ENCODE measurements around the gene ERC2.

Gene ERC2

GRCh38 chr3:55598224-55598623, 870.0 kb downstream of the ERC2 start:
- Histone ChIP-seq H3K4me3 (ENCODE audit: low read length) (no peak overlapping the region), H3K4me1 (ENCODE audit: control insufficient read depth, insufficient read depth, low read length) (no peaks in the 10 kb centered on the region), H3K9ac (ENCODE audit: low read depth, low read length) (no peak overlapping the region)

GRCh38 chr3:55597641-55598040, 870.6 kb downstream of the ERC2 start:
- Histone ChIP-seq H3K9ac (ENCODE audit: low read depth, low read length) (no peak overlapping the region), H3K27me3 (ENCODE audit: control insufficient read depth, insufficient read depth, low read length) (peaks cover 15% of the 10 kb centered on the region), H3K4me1 (ENCODE audit: control insufficient read depth, insufficient read depth, low read length) (no peaks in the 10 kb centered on the region), H3K9me3 (replicated peaks; ENCODE audit: low read length) (no peaks in the 10 kb centered on the region), H3K36me3 (ENCODE audit: insufficient read depth, low read length) (no peaks in the 10 kb centered on the region), H3K4me2 (ENCODE audit: low read length) (no peak overlapping the region), H3K4me3 (ENCODE audit: low read length) (no peak overlapping the region)

More at GRCh38 chr3:55598224-55598623, 870.0 kb downstream of the ERC2 start:
- Histone ChIP-seq H3K4me2 (ENCODE audit: low read length) (no peak overlapping the region), H3K36me3 (ENCODE audit: insufficient read depth, low read length) (no peaks in the 10 kb centered on the region), H3K27me3 (ENCODE audit: control insufficient read depth, insufficient read depth, low read length) (peaks cover 15% of the 10 kb centered on the region), H3K9me3 (replicated peaks; ENCODE audit: low read length) (no peaks in the 10 kb centered on the region)

- Histone ChIP-seq H3K4me2 (ENCODE audit: low read length) (no peak overlapping the region), H3K27me3 (ENCODE audit: control insufficient read depth, insufficient read depth, low read length) (peaks cover 15% of the 10 kb centered on the region), H3K4me3 (ENCODE audit: low read length) (no peak overlapping the region), H3K9me3 (replicated peaks; ENCODE audit: low read length) (no peaks in the 10 kb centered on the region), H3K4me1 (ENCODE audit: control insufficient read depth, insufficient read depth, low read length) (no peaks in the 10 kb centered on the region), H3K36me3 (ENCODE audit: insufficient read depth, low read length) (no peaks in the 10 kb centered on the region), H3K9ac (ENCODE audit: low read depth, low read length) (no peak overlapping the region)
Measured at GRCh38 chr3:55596212-55596611, 872.1 kb downstream of the ERC2 start.

GRCh38 chr3:55595420-55595819, 872.8 kb downstream of the ERC2 start:
- Histone ChIP-seq H3K9ac (ENCODE audit: low read depth, low read length) (no peak overlapping the region), H3K36me3 (ENCODE audit: insufficient read depth, low read length) (no peaks in the 10 kb centered on the region), H3K9me3 (replicated peaks; ENCODE audit: low read length) (no peaks in the 10 kb centered on the region), H3K4me3 (ENCODE audit: low read length) (no peak overlapping the region), H3K27me3 (ENCODE audit: control insufficient read depth, insufficient read depth, low read length) (peaks cover 15% of the 10 kb centered on the region), H3K4me1 (ENCODE audit: control insufficient read depth, insufficient read depth, low read length) (no peaks in the 10 kb centered on the region), H3K4me2 (ENCODE audit: low read length) (no peak overlapping the region)

- Histone ChIP-seq H3K36me3 (ENCODE audit: insufficient read depth, low read length) (no peaks in the 10 kb centered on the region), H3K27me3 (ENCODE audit: control insufficient read depth, insufficient read depth, low read length) (peaks cover 9% of the 10 kb centered on the region), H3K9me3 (replicated peaks; ENCODE audit: low read length) (no peaks in the 10 kb centered on the region), H3K4me3 (ENCODE audit: low read length) (no peak overlapping the region), H3K4me1 (ENCODE audit: control insufficient read depth, insufficient read depth, low read length) (no peaks in the 10 kb centered on the region), H3K4me2 (ENCODE audit: low read length) (no peak overlapping the region), H3K9ac (ENCODE audit: low read depth, low read length) (no peak overlapping the region)
Measured at GRCh38 chr3:55592572-55592971, 875.7 kb downstream of the ERC2 start.

- Histone ChIP-seq H3K4me1 (ENCODE audit: control insufficient read depth, insufficient read depth, low read length) (no peaks in the 10 kb centered on the region), H3K4me2 (ENCODE audit: low read length) (no peak overlapping the region), H3K4me3 (ENCODE audit: low read length) (no peak overlapping the region), H3K27me3 (ENCODE audit: control insufficient read depth, insufficient read depth, low read length) (peaks cover 9% of the 10 kb centered on the region), H3K9ac (ENCODE audit: low read depth, low read length) (no peak overlapping the region), H3K9me3 (replicated peaks; ENCODE audit: low read length) (no peaks in the 10 kb centered on the region), H3K36me3 (ENCODE audit: insufficient read depth, low read length) (no peaks in the 10 kb centered on the region)
Measured at GRCh38 chr3:55591888-55592287, 876.4 kb downstream of the ERC2 start.

- H3K36me3 ChIP-seq (ENCODE audit: insufficient read depth, low read length), result no peaks in the 10 kb centered on the region
- H3K4me1 ChIP-seq (ENCODE audit: control insufficient read depth, insufficient read depth, low read length), result no peaks in the 10 kb centered on the region
- no peak overlapping the region for H3K4me2 ChIP-seq (ENCODE audit: low read length)
- H3K4me3 ChIP-seq (ENCODE audit: low read length), result no peak overlapping the region
- H3K9ac ChIP-seq (ENCODE audit: low read depth, low read length), result no peak overlapping the region
- H3K27me3 ChIP-seq (ENCODE audit: control insufficient read depth, insufficient read depth, low read length), result no peaks in the 10 kb centered on the region
- H3K9me3 ChIP-seq (replicated peaks; ENCODE audit: low read length), result no peaks in the 10 kb centered on the region
Measured at GRCh38 chr3:55588146-55588765, 880.0 kb downstream of the ERC2 start.

GRCh38 chr3:55585856-55586255, 882.4 kb downstream of the ERC2 start:
- no peak overlapping the region for H3K4me2 ChIP-seq (ENCODE audit: low read length)
- H3K36me3 ChIP-seq (ENCODE audit: insufficient read depth, low read length), result no peaks in the 10 kb centered on the region
- H3K4me3 ChIP-seq (ENCODE audit: low read length), result no peak overlapping the region
- H3K9ac ChIP-seq (ENCODE audit: low read depth, low read length), result no peak overlapping the region
- H3K27me3 ChIP-seq (ENCODE audit: control insufficient read depth, insufficient read depth, low read length), result peaks cover 8% of the 10 kb centered on the region
- no peaks in the 10 kb centered on the region for H3K4me1 ChIP-seq (ENCODE audit: control insufficient read depth, insufficient read depth, low read length)
- H3K9me3 ChIP-seq (replicated peaks; ENCODE audit: low read length), result no peaks in the 10 kb centered on the region

- Histone ChIP-seq H3K4me3 (ENCODE audit: low read length) (no peak overlapping the region), H3K9me3 (replicated peaks; ENCODE audit: low read length) (no peaks in the 10 kb centered on the region), H3K36me3 (ENCODE audit: insufficient read depth, low read length) (no peaks in the 10 kb centered on the region), H3K4me1 (ENCODE audit: control insufficient read depth, insufficient read depth, low read length) (no peaks in the 10 kb centered on the region), H3K9ac (ENCODE audit: low read depth, low read length) (no peak overlapping the region), H3K27me3 (ENCODE audit: control insufficient read depth, insufficient read depth, low read length) (peaks cover 16% of the 10 kb centered on the region), H3K4me2 (ENCODE audit: low read length) (no peak overlapping the region)
Measured at GRCh38 chr3:55584716-55585368, 883.4 kb downstream of the ERC2 start.

- Histone ChIP-seq H3K4me2 (ENCODE audit: low read length) (no peak overlapping the region), H3K9ac (ENCODE audit: low read depth, low read length) (no peak overlapping the region), H3K4me3 (ENCODE audit: low read length) (no peak overlapping the region), H3K9me3 (replicated peaks; ENCODE audit: low read length) (no peaks in the 10 kb centered on the region), H3K27me3 (ENCODE audit: control insufficient read depth, insufficient read depth, low read length) (peaks cover 16% of the 10 kb centered on the region), H3K4me1 (ENCODE audit: control insufficient read depth, insufficient read depth, low read length) (no peaks in the 10 kb centered on the region), H3K36me3 (ENCODE audit: insufficient read depth, low read length) (no peaks in the 10 kb centered on the region)
Measured at GRCh38 chr3:55584030-55584429, 884.2 kb downstream of the ERC2 start.

- H3K4me2 ChIP-seq (ENCODE audit: low read length), result no peak overlapping the region
- H3K36me3 ChIP-seq (ENCODE audit: insufficient read depth, low read length), result no peaks in the 10 kb centered on the region
- H3K4me3 ChIP-seq (ENCODE audit: low read length), result no peak overlapping the region
- no peak overlapping the region for H3K9ac ChIP-seq (ENCODE audit: low read depth, low read length)
- no peaks in the 10 kb centered on the region for H3K4me1 ChIP-seq (ENCODE audit: control insufficient read depth, insufficient read depth, low read length)
- peaks cover 16% of the 10 kb centered on the region for H3K27me3 ChIP-seq (ENCODE audit: control insufficient read depth, insufficient read depth, low read length)
- H3K9me3 ChIP-seq (replicated peaks; ENCODE audit: low read length), result no peaks in the 10 kb centered on the region
Measured at GRCh38 chr3:55583475-55583874, 884.8 kb downstream of the ERC2 start.

GRCh38 chr3:55579496-55579895, 888.8 kb downstream of the ERC2 start:
- Histone ChIP-seq H3K9ac (ENCODE audit: low read depth, low read length) (no peak overlapping the region), H3K27me3 (ENCODE audit: control insufficient read depth, insufficient read depth, low read length) (peaks cover 16% of the 10 kb centered on the region), H3K36me3 (ENCODE audit: insufficient read depth, low read length) (no peaks in the 10 kb centered on the region), H3K4me3 (ENCODE audit: low read length) (no peak overlapping the region), H3K4me1 (ENCODE audit: control insufficient read depth, insufficient read depth, low read length) (no peaks in the 10 kb centered on the region), H3K4me2 (ENCODE audit: low read length) (no peak overlapping the region), H3K9me3 (replicated peaks; ENCODE audit: low read length) (no peaks in the 10 kb centered on the region)
